Muscle layer of duodenum (tissue), 2 donors: ENCODE measurements around the gene PEF1.

Experiments used
- H3K27ac ChIP-seq: one replicate; pipeline ENCODE4 v1.7.0; 2013; ENCODE audit warnings: mild to moderate bottlenecking, low read length
- H3K27me3 ChIP-seq: one replicate; pipeline ENCODE4 v1.7.0; 2013; ENCODE audit warnings: low read depth, mild to moderate bottlenecking, control low read depth, low read length
- H3K36me3 ChIP-seq, 2 donors: one replicate each; pipeline ENCODE4 v1.7.0; 2013; ENCODE audit warnings: low read length in 2 of 2, control low read depth in 1 of 2, mild to moderate bottlenecking in 1 of 2; ENCODE audit not compliant: insufficient read depth in 2 of 2, control insufficient read depth in 1 of 2
- H3K4me1 ChIP-seq, 2 donors: one replicate each; pipeline ENCODE4 v1.7.0; 2013; ENCODE audit warnings: low read length in 2 of 2, mild to moderate bottlenecking in 2 of 2, control low read depth in 1 of 2, moderate library complexity in 1 of 2; ENCODE audit not compliant: insufficient read depth in 2 of 2, control insufficient read depth in 1 of 2
- H3K4me3 ChIP-seq, 2 donors: one replicate each; pipeline ENCODE4 v1.7.0; 2013; ENCODE audit warnings: low read length in 2 of 2, low read depth in 1 of 2, mild to moderate bottlenecking in 1 of 2
- H3K9me3 ChIP-seq, 2 donors: one replicate each; pipeline ENCODE4 v1.7.0; 2013; ENCODE audit warnings: low read length in 2 of 2, control low read depth in 1 of 2, mild to moderate bottlenecking in 1 of 2; ENCODE audit not compliant: control insufficient read depth in 1 of 2
- donor health status: healthy.

Gene PEF1

GRCh38 chr1:31671147-31671546 is 26.5 kb upstream of the PEF1 start:
- H3K4me3 ChIP-seq: peak overlapping the region in 1 of 2 donors; percentile 54
- H3K4me1 ChIP-seq: peaks cover 31 to 75% of the 10 kb centered on the region in 2 donors
- peak overlapping the region; percentile 85 for H3K27ac ChIP-seq
- H3K27me3 ChIP-seq: no peaks in the 10 kb centered on the region
- H3K9me3 ChIP-seq: no peaks in the 10 kb centered on the region
- no peaks in the 10 kb centered on the region for H3K36me3 ChIP-seq

GRCh38 chr1:31670593-31670964 is 25.9 kb upstream of the PEF1 start:
- Histone ChIP-seq H3K4me3 (peak overlapping the region; percentile 46 to 54), H3K27ac (peak overlapping the region; percentile 85), H3K27me3 (no peaks in the 10 kb centered on the region), H3K36me3 (peaks cover 0 to 1% of the 10 kb centered on the region in 2 donors), H3K4me1 (peaks cover 36 to 75% of the 10 kb centered on the region in 2 donors), H3K9me3 (no peaks in the 10 kb centered on the region)

- Histone ChIP-seq H3K4me3 (peak overlapping the region; percentile 46 to 54), H3K27me3 (no peaks in the 10 kb centered on the region), H3K27ac (peak overlapping the region; percentile 85), H3K4me1 (peaks cover 36 to 70% of the 10 kb centered on the region in 2 donors), H3K9me3 (no peaks in the 10 kb centered on the region), H3K36me3 (peaks cover 0 to 7% of the 10 kb centered on the region in 2 donors)
Measured at GRCh38 chr1:31669786-31670592, 25.3 kb upstream of the PEF1 start.

- Histone ChIP-seq H3K4me1 (peaks cover 36 to 70% of the 10 kb centered on the region in 2 donors), H3K4me3 (peak overlapping the region; percentile 46 to 54)
Measured at GRCh38 chr1:31669433-31669785, 24.7 kb upstream of the PEF1 start.

GRCh38 chr1:31668303-31668883 is 23.7 kb upstream of the PEF1 start:
- H3K4me3 ChIP-seq: no peak overlapping the region
- H3K4me1 ChIP-seq: peaks cover 35 to 61% of the 10 kb centered on the region in 2 donors
- peaks cover 0 to 7% of the 10 kb centered on the region in 2 donors for H3K36me3 ChIP-seq
- no peaks in the 10 kb centered on the region for H3K9me3 ChIP-seq
- peak overlapping the region; percentile 85 for H3K27ac ChIP-seq
- no peaks in the 10 kb centered on the region for H3K27me3 ChIP-seq

More at GRCh38 chr1:31669433-31669785, 24.7 kb upstream of the PEF1 start:
- Histone ChIP-seq H3K27ac (peak overlapping the region; percentile 85), H3K9me3 (no peaks in the 10 kb centered on the region), H3K36me3 (peaks cover 0 to 7% of the 10 kb centered on the region in 2 donors), H3K27me3 (no peaks in the 10 kb centered on the region)

- H3K27me3 ChIP-seq: no peaks in the 10 kb centered on the region
- peak overlapping the region; percentile 67 for H3K27ac ChIP-seq
- peaks cover 0 to 14% of the 10 kb centered on the region in 2 donors for H3K36me3 ChIP-seq
- no peaks in the 10 kb centered on the region for H3K9me3 ChIP-seq
- H3K4me1 ChIP-seq: peaks cover 31 to 51% of the 10 kb centered on the region in 2 donors
- H3K4me3 ChIP-seq: no peak overlapping the region
Measured at GRCh38 chr1:31667065-31667785, 22.5 kb upstream of the PEF1 start.

GRCh38 chr1:31666263-31666963 is 21.7 kb upstream of the PEF1 start:
- Histone ChIP-seq H3K4me3 (no peak overlapping the region), H3K27ac (peak overlapping the region; percentile 67), H3K36me3 (peaks cover 0 to 16% of the 10 kb centered on the region in 2 donors), H3K9me3 (no peaks in the 10 kb centered on the region), H3K27me3 (no peaks in the 10 kb centered on the region), H3K4me1 (peaks cover 31 to 43% of the 10 kb centered on the region in 2 donors)

GRCh38 chr1:31665234-31665878 is 20.7 kb upstream of the PEF1 start:
- H3K27ac ChIP-seq: no peak overlapping the region
- H3K4me1 ChIP-seq: peaks cover 27 to 34% of the 10 kb centered on the region in 2 donors
- no peaks in the 10 kb centered on the region for H3K9me3 ChIP-seq
- no peaks in the 10 kb centered on the region for H3K27me3 ChIP-seq
- H3K4me3 ChIP-seq: no peak overlapping the region
- H3K36me3 ChIP-seq: peaks cover 0 to 26% of the 10 kb centered on the region in 2 donors

GRCh38 chr1:31664528-31664927 is 19.9 kb upstream of the PEF1 start:
- no peaks in the 10 kb centered on the region for H3K27me3 ChIP-seq
- H3K9me3 ChIP-seq: no peaks in the 10 kb centered on the region
- no peak overlapping the region for H3K27ac ChIP-seq
- H3K4me3 ChIP-seq: no peak overlapping the region
- H3K36me3 ChIP-seq: peaks cover 0 to 34% of the 10 kb centered on the region in 2 donors
- H3K4me1 ChIP-seq: peaks cover 19 to 25% of the 10 kb centered on the region in 2 donors

- H3K27ac ChIP-seq: no peak overlapping the region
- H3K27me3 ChIP-seq: no peaks in the 10 kb centered on the region
- peaks cover 15 to 21% of the 10 kb centered on the region in 2 donors for H3K4me1 ChIP-seq
- H3K9me3 ChIP-seq: no peaks in the 10 kb centered on the region
- no peak overlapping the region for H3K4me3 ChIP-seq
- H3K36me3 ChIP-seq: peaks cover 0 to 41% of the 10 kb centered on the region in 2 donors
Measured at GRCh38 chr1:31663622-31664452, 19.2 kb upstream of the PEF1 start.
